HFF-Myc (cell line): ENCODE results near the gene GALNT10.

Experiments used
- DNase-seq: peaks from one replicate; pipeline ENCODE4 v3.0.0-alpha.2; 2011; ENCODE audit warnings: low read depth; ENCODE audit errors: extremely low read depth
- H3K4me3 ChIP-seq: replicated peaks from 2 replicates; pipeline ENCODE4 v1.5.1; 2011; ENCODE audit warnings: low read depth, mild to moderate bottlenecking, control low read depth, low read length
- CTCF ChIP-seq: IDR thresholded peaks from 2 replicates; pipeline ENCODE4 v1.5.1; 2012; ENCODE audit warnings: mild to moderate bottlenecking, low read depth, low read length, control low read depth; ENCODE audit errors: missing control alignments

The GALNT10 gene

GRCh38 chr5:154271466-154271865 is 80.9 kb downstream of the GALNT10 start:
- no peak for DNase-seq
- H3K4me3 ChIP-seq = no peak overlapping the region
- no peak for TF ChIP-seq CTCF

- no peak for DNase-seq
- no peak for TF ChIP-seq CTCF
- no peak overlapping the region for H3K4me3 ChIP-seq
These were observed 81.5 kb downstream of the GALNT10 start for GRCh38 chr5:154271936-154272514.

- no peak overlapping the region for H3K4me3 ChIP-seq
- DNase-seq = no peak
- no peak for TF ChIP-seq CTCF
These were observed 82.6 kb downstream of the GALNT10 start for GRCh38 chr5:154273028-154273617.

- no peak for DNase-seq
- TF ChIP-seq CTCF = no peak
These were observed 83.7 kb downstream of the GALNT10 start for GRCh38 chr5:154273963-154274827.

GRCh38 chr5:154274828-154275185 is 84.3 kb downstream of the GALNT10 start:
- no peak for DNase-seq
- TF ChIP-seq CTCF = no peak
- no peak overlapping the region for H3K4me3 ChIP-seq

More at GRCh38 chr5:154273963-154274827, 83.7 kb downstream of the GALNT10 start:
- H3K4me3 ChIP-seq = no peak overlapping the region

- TF ChIP-seq CTCF = no peak
- DNase-seq = no peak
- H3K4me3 ChIP-seq = no peak overlapping the region
These were observed 85.0 kb downstream of the GALNT10 start for GRCh38 chr5:154275566-154275965.
